Lung (tissue), 12 donors: ENCODE results near the gene LRRC8E. TPM values are rescaled to one million over a fixed set of nuclear protein-coding genes. Genes with fewer than 3 reads are reported as not detected.

Source experiments
- ATAC-seq: fragments of 200-7000 bp; cut with Tn5 transposase; one replicate; pipeline ENCODE4 v1.9.1; 2020; ENCODE audit warnings: moderate number of reproducible peaks; ENCODE audit not compliant: insufficient read depth, low FRiP score
- DNase-seq, 3 donors: peaks; one replicate each; pipeline ENCODE4 v3.0.0-alpha.2; 2013 to 2017
- H3K27ac ChIP-seq, 2 donors: one replicate each; pipeline ENCODE4 v1.5.1; 2013; ENCODE audit warnings: mild to moderate bottlenecking in 2 of 2, moderate library complexity in 2 of 2, control low read depth in 1 of 2, inconsistent platforms in 1 of 2, low read depth in 1 of 2, low read length in 1 of 2
- H3K27me3 ChIP-seq, 3 donors: one replicate each; pipeline ENCODE4 v1.5.1; 2013; ENCODE audit warnings: low read length in 2 of 3; ENCODE audit not compliant: control insufficient read depth in 3 of 3, insufficient read depth in 3 of 3
- H3K36me3 ChIP-seq, 4 donors: one replicate each; pipeline ENCODE4 v1.5.1; 2013; ENCODE audit warnings: low read length in 4 of 4, mild to moderate bottlenecking in 1 of 4, moderate library complexity in 1 of 4; ENCODE audit not compliant: control insufficient read depth in 4 of 4, insufficient read depth in 4 of 4
- H3K4me1 ChIP-seq, 5 donors: one replicate each; pipeline ENCODE4 v1.5.1; 2013; ENCODE audit warnings: low read length in 5 of 5, mild to moderate bottlenecking in 2 of 5, moderate library complexity in 1 of 5; ENCODE audit not compliant: control insufficient read depth in 5 of 5, insufficient read depth in 5 of 5
- H3K4me3 ChIP-seq: one replicate; pipeline ENCODE4 v1.5.1; 2013; ENCODE audit warnings: mild to moderate bottlenecking, control low read depth, moderate library complexity
- H3K9ac ChIP-seq, 2 donors: one replicate each; pipeline ENCODE4 v1.5.1; 2013; ENCODE audit warnings: low read length in 2 of 2, control low read depth in 1 of 2; ENCODE audit not compliant: insufficient read depth in 1 of 2
- H3K9me3 ChIP-seq, 4 donors: one replicate each; pipeline ENCODE4 v1.5.1; 2013; ENCODE audit warnings: low read length in 3 of 4, mild to moderate bottlenecking in 1 of 4, moderate library complexity in 1 of 4; ENCODE audit not compliant: control insufficient read depth in 4 of 4, insufficient read depth in 3 of 4
- CTCF ChIP-seq: IDR thresholded peaks from 2 replicates; pipeline ENCODE4 v1.5.1; 2012; ENCODE audit warnings: mild to moderate bottlenecking; ENCODE audit errors: control extremely low read depth, extremely low read depth
- WGBS, 2 donors: extraction: QIAGEN DNeasy Blood & Tissue Kit; methylation state at CpG; one replicate each; pipeline ENCODE4 v1.1.7; 2013; 5-methylcytosine and 5-hydroxymethylcytosine counted together
- polyA plus RNA-seq, 2 donors: library from polyadenylated mRNA; stranded (reverse); fragments of 200-250 nt; gene quantifications; one replicate each; pipeline ENCODE4 v1.2.1, GENCODE V29; 2013
- total RNA-seq, 2 donors: library from RNA; depleted of rRNA in 1 of 2; stranded (reverse); fragments of >200 nt in 1 of 2; gene quantifications; one replicate each; pipeline ENCODE4 v1.2.1, GENCODE V29; 2014 to 2021
- donor health status: control.
- donor health status: control.
- donor health status: Bipolar disorder and iron deficiency.
- donor health status: healthy.
- donor health status: DM: yes; HTN: yes; CAD: no.

Gene LRRC8E
- total and polyA plus RNA-seq, 4 donors, result 3.7 to 8.6 (median 5.3) TPM

GRCh38 chr19:7846155-7846646, 42.1 kb upstream of the LRRC8E start:
- Histone ChIP-seq H3K36me3 (peaks cover 0 to 5% (median 0%) of the 10 kb centered on the region in 4 donors), H3K9me3 (no peaks in the 10 kb centered on the region), H3K27me3 (no peaks in the 10 kb centered on the region), H3K27ac (no peak overlapping the region), H3K9ac (no peak overlapping the region), H3K4me3 (no peak overlapping the region), H3K4me1 (peaks cover 0 to 6% (median 0%) of the 10 kb centered on the region in 5 donors)
- no peak for ATAC-seq
- no peak for TF ChIP-seq CTCF
- WGBS, 2 donors, result 86 to 90% methylated on average over 19 of the region's 19 CpGs
- DNase-seq, result peak in 1 of 3 donors; percentile 8

- Histone ChIP-seq H3K27ac (no peak overlapping the region), H3K9me3 (no peaks in the 10 kb centered on the region), H3K27me3 (no peaks in the 10 kb centered on the region), H3K4me1 (peaks cover 0 to 6% (median 0%) of the 10 kb centered on the region in 5 donors), H3K4me3 (no peak overlapping the region), H3K9ac (no peak overlapping the region), H3K36me3 (peaks cover 0 to 6% (median 0%) of the 10 kb centered on the region in 4 donors)
- TF ChIP-seq CTCF, result no peak
- DNase-seq, result peak in 1 of 3 donors; percentile 10
- ATAC-seq, result no peak
- WGBS, 2 donors, result 93 to 96% methylated on average over 22 to 23 of the region's 23 CpGs
These were observed 40.6 kb upstream of the LRRC8E start for GRCh38 chr19:7847664-7848063.

GRCh38 chr19:7848779-7849457, 39.4 kb upstream of the LRRC8E start:
- no peak for TF ChIP-seq CTCF
- Histone ChIP-seq H3K4me3 (no peak overlapping the region), H3K9me3 (no peaks in the 10 kb centered on the region), H3K27me3 (no peaks in the 10 kb centered on the region), H3K9ac (no peak overlapping the region), H3K36me3 (peaks cover 0 to 6% (median 0%) of the 10 kb centered on the region in 4 donors), H3K27ac (no peak overlapping the region), H3K4me1 (peaks cover 0 to 9% (median 0%) of the 10 kb centered on the region in 5 donors)
- 92% methylated on average over 34 of the region's 34 CpGs for WGBS, 2 donors
- ATAC-seq, result no peak
- peak in 1 of 3 donors; percentile 11 for DNase-seq

- Histone ChIP-seq H3K9me3 (no peaks in the 10 kb centered on the region), H3K36me3 (peaks cover 0 to 6% (median under 1%) of the 10 kb centered on the region in 4 donors), H3K27me3 (no peaks in the 10 kb centered on the region), H3K9ac (no peak overlapping the region), H3K4me3 (no peak overlapping the region), H3K4me1 (peaks cover 0 to 9% (median 0%) of the 10 kb centered on the region in 5 donors), H3K27ac (no peak overlapping the region)
- WGBS, 2 donors, result 86 to 89% methylated on average over 9 of the region's 9 CpGs
- ATAC-seq (no peak), DNase-seq (no peak)
- TF ChIP-seq CTCF, result no peak
These were observed 38.7 kb upstream of the LRRC8E start for GRCh38 chr19:7849631-7849999.
